Neural cell (in vitro differentiated cells): Measurements from ENCODE around the gene CACNA1D. TPM values are rescaled to one million over a fixed set of nuclear protein-coding genes. Genes with fewer than 3 reads are reported as not detected.
"Not testable (repeated sequence)": the region's sequence is repeated elsewhere in the genome, so short reads cannot be mapped to it uniquely, and the experiment has no call there.

Source experiments
- H2AFZ ChIP-seq: fragments of 200-600, 300-800 bp; sonication (generic), shearing (Covaris generic); 2 replicates; pipeline ENCODE4 v1.6.0; 2014; ENCODE audit warnings: low read depth, mild to moderate bottlenecking, antibody characterized with exemption, low read length, moderate library complexity
- H3F3A ChIP-seq: fragments of 200-600 bp; shearing (Covaris generic); 2 replicates; pipeline ENCODE4 v1.6.1; 2016; ENCODE audit warnings: mild to moderate bottlenecking, moderate library complexity, mixed read lengths, antibody characterized with exemption, low read length; ENCODE audit not compliant: insufficient read depth, poor library complexity, severe bottlenecking
- H3K27ac ChIP-seq: fragments of 200-600, 300-800 bp; sonication (generic), shearing (Covaris generic); 2 replicates; pipeline ENCODE4 v1.5.1; 2014; ENCODE audit warnings: mild to moderate bottlenecking, low read length, moderate library complexity
- H3K27me3 ChIP-seq: fragments of 300-800, 200-600 bp; sonication (generic), shearing (Covaris generic); 2 replicates; pipeline ENCODE4 v1.6.0; 2014; ENCODE audit warnings: mild to moderate bottlenecking, low read depth, low read length, moderate library complexity; ENCODE audit not compliant: insufficient read depth
- H3K36me3 ChIP-seq: fragments of 300-800, 200-600 bp; sonication (generic), shearing (Covaris generic); 2 replicates; pipeline ENCODE4 v1.5.1; 2014; ENCODE audit warnings: mild to moderate bottlenecking, antibody characterized with exemption, low read length, moderate library complexity; ENCODE audit not compliant: insufficient read depth
- H3K4me2 ChIP-seq: fragments of 300-800, 200-600 bp; sonication (generic), shearing (Covaris generic); 2 replicates; pipeline ENCODE4 v1.6.0; 2014; ENCODE audit warnings: mild to moderate bottlenecking, low read length
- H3K4me3 ChIP-seq: fragments of 300-800, 200-600 bp; sonication (generic), shearing (Covaris generic); 2 replicates; pipeline ENCODE4 v1.5.1; 2014; ENCODE audit warnings: mild to moderate bottlenecking, low read length, moderate library complexity
- H3K79me2 ChIP-seq: fragments of 200-600 bp; shearing (Covaris generic); replicated peaks from 2 replicates; pipeline ENCODE4 v1.6.0; 2014; ENCODE audit warnings: mild to moderate bottlenecking, low read length, moderate library complexity; ENCODE audit not compliant: insufficient read depth
- H3K9ac ChIP-seq: fragments of 300-800, 200-600 bp; sonication (generic), shearing (Covaris generic); 2 replicates; pipeline ENCODE4 v1.6.1; 2016; ENCODE audit warnings: mild to moderate bottlenecking, low read length, mixed read lengths
- H3K9me2 ChIP-seq: fragments of 200-600 bp; shearing (Covaris generic); 2 replicates; pipeline ENCODE4 v1.6.1; 2016; ENCODE audit warnings: mild to moderate bottlenecking, low read length, mixed read lengths; ENCODE audit not compliant: insufficient read depth
- H3K9me3 ChIP-seq: fragments of 200-600, 300-800 bp; sonication (generic), shearing (Covaris generic); 2 replicates; pipeline ENCODE4 v1.6.1; 2016; ENCODE audit warnings: mild to moderate bottlenecking, mixed run types, low read length, moderate library complexity, mixed read lengths
- H4K20me1 ChIP-seq: fragments of 200-600 bp; shearing (Covaris generic); 2 replicates; pipeline ENCODE4 v1.6.1; 2016; ENCODE audit warnings: mild to moderate bottlenecking, mixed run types; ENCODE audit not compliant: insufficient read depth
- CTCF ChIP-seq: fragments of 450-650 bp; IDR thresholded peaks from 2 replicates; pipeline ENCODE4 v1.5.1; 2014; ENCODE audit warnings: antibody characterized with exemption, mild to moderate bottlenecking, moderate library complexity; ENCODE audit not compliant: poor library complexity, severe bottlenecking
- EZH2 ChIP-seq: fragments of 200-600, 300-800 bp; shearing (Covaris generic), sonication (generic); IDR thresholded peaks from 2 replicates; pipeline ENCODE4 v1.6.1; 2014; ENCODE audit warnings: antibody characterized with exemption, low read length, borderline replicate concordance, mild to moderate bottlenecking; ENCODE audit not compliant: insufficient read depth, poor library complexity, severe bottlenecking
- MXI1 ChIP-seq: fragments of 450-650 bp; conservative IDR thresholded peaks from 2 replicates; pipeline ENCODE4 v1.6.1; 2014; ENCODE audit warnings: antibody characterized with exemption, mild to moderate bottlenecking; ENCODE audit not compliant: poor library complexity, severe bottlenecking
- RAD21 ChIP-seq: fragments of 450-650 bp; conservative IDR thresholded peaks from 2 replicates; pipeline ENCODE4 v1.6.1; 2014; ENCODE audit warnings: antibody characterized with exemption, mild to moderate bottlenecking, moderate library complexity
- REST ChIP-seq: IDR thresholded peaks from 2 replicates; pipeline ENCODE4 v1.6.1; 2012; ENCODE audit warnings: borderline replicate concordance
- SMC3 ChIP-seq: fragments of 450-650 bp; conservative IDR thresholded peaks from 2 replicates; pipeline ENCODE4 v1.6.1; 2014; ENCODE audit warnings: antibody characterized with exemption, mild to moderate bottlenecking, moderate library complexity; ENCODE audit not compliant: poor library complexity
- TAF1 ChIP-seq: IDR thresholded peaks from 2 replicates; pipeline ENCODE4 v1.6.1; 2012; ENCODE audit warnings: low read depth
- polyA plus RNA-seq: library from polyadenylated mRNA; depleted of rRNA; stranded (reverse); fragments of >200 nt; gene quantifications from 2 replicates; pipeline ENCODE4 v1.2.3, GENCODE V29; 2014

CACNA1D gene
- polyA plus RNA-seq, 1 donor from 2014 or later = 22.5 TPM

GRCh38 chr3:53460326-53460725 is 34.1 kb upstream of the CACNA1D start:
- no peaks in the 10 kb centered on the region for H3K36me3 ChIP-seq

GRCh38 chr3:53464424-53464823 is 30.0 kb upstream of the CACNA1D start:
- H3K9me2 ChIP-seq = no peaks in the 10 kb centered on the region

More at GRCh38 chr3:53460326-53460725, 34.1 kb upstream of the CACNA1D start:
- no peak overlapping the region for H3K27ac ChIP-seq
- no peak overlapping the region for H3K9ac ChIP-seq
- H3K27me3 ChIP-seq = no peaks in the 10 kb centered on the region
- no peak overlapping the region for H2AFZ ChIP-seq
- H3K4me3 ChIP-seq = no peak overlapping the region
- no peaks in the 10 kb centered on the region for H3K79me2 ChIP-seq
- H3K9me2 ChIP-seq = no peaks in the 10 kb centered on the region
- no peak overlapping the region for H3K4me2 ChIP-seq
- H3F3A ChIP-seq = no peaks in the 10 kb centered on the region
- no peaks in the 10 kb centered on the region for H3K9me3 ChIP-seq
- TF ChIP-seq EZH2 = no peak
- H4K20me1 ChIP-seq = no peaks in the 10 kb centered on the region

GRCh38 chr3:53469758-53470157 is 24.7 kb upstream of the CACNA1D start:
- H3K27ac ChIP-seq, H3K4me3 ChIP-seq, H3K27me3 ChIP-seq, H3K79me2 ChIP-seq, H3K9me2 ChIP-seq, H3F3A ChIP-seq, H2AFZ ChIP-seq, H3K9me3 ChIP-seq, H3K4me2 ChIP-seq, H3K36me3 ChIP-seq, H4K20me1 ChIP-seq, H3K9ac ChIP-seq: not testable (repeated sequence)

More at GRCh38 chr3:53464424-53464823, 30.0 kb upstream of the CACNA1D start:
- Histone ChIP-seq H3K27me3 (no peaks in the 10 kb centered on the region), H3F3A (no peaks in the 10 kb centered on the region), H3K9me3 (no peaks in the 10 kb centered on the region), H3K36me3 (no peaks in the 10 kb centered on the region), H3K4me2 (no peak overlapping the region), H3K27ac (no peak overlapping the region), H3K79me2 (no peaks in the 10 kb centered on the region), H4K20me1 (no peaks in the 10 kb centered on the region), H3K4me3 (no peak overlapping the region), H3K9ac (no peak overlapping the region), H2AFZ (no peak overlapping the region)
- no peak for TF ChIP-seq SMC3
- TF ChIP-seq RAD21 = no peak
- TF ChIP-seq REST = no peak
- TF ChIP-seq MXI1 = no peak
- no peak for TF ChIP-seq CTCF
- no peak for TF ChIP-seq TAF1
